Endothelial cell of umbilical vein (primary cell): ENCODE results near the gene RNF214. TPM values are rescaled to one million over a fixed set of nuclear protein-coding genes. Genes with fewer than 3 reads are reported as not detected.

Source experiments
- BruUV-seq: library from RNA; stranded (reverse); fragments of 400-500 nt; replicated peaks from 2 replicates; lab custom pipeline; 2021; lab: Mats Ljungman, UMichigan
- CTCF ChIA-PET: fragments of 300-600, 350-600 bp; sonication (Branson Sonifier 250); formaldehyde crosslinking; loops from one replicate; lab custom pipeline; 2021; ENCODE audit warnings: antibody characterized with exemption, inconsistent platforms; lab: Charles Lee
- POLR2A ChIA-PET: fragments of 300-600, 350-600 bp; sonication (Branson Sonifier 250); formaldehyde crosslinking; loops from one replicate; lab custom pipeline; 2021; ENCODE audit warnings: antibody characterized with exemption, inconsistent platforms; lab: Charles Lee
- DNase-seq: peaks from one replicate; pipeline ENCODE4 v3.0.0-alpha.2; 2011; ENCODE audit warnings: low read depth, low spot score
- FAIRE-seq: peaks from 2 replicates; lab custom pipeline; 2011; peaks lifted over from hg19 to GRCh38; lab: Jason Lieb, UNC
- H2AFZ ChIP-seq: 2 replicates; pipeline ENCODE4 v1.6.0; 2012; ENCODE audit warnings: low read depth, low read length, control low read depth, inconsistent platforms
- H3K27ac ChIP-seq: 2 replicates; pipeline ENCODE4 v1.5.1; 2011; ENCODE audit warnings: low read depth, mild to moderate bottlenecking, control low read depth, low read length, moderate library complexity; ENCODE audit not compliant: insufficient read depth
- H3K27me3 ChIP-seq, 2 experiments: 2 replicates each; pipeline versions ENCODE4 v1.6.0 to v1.6.1; 2011; ENCODE audit warnings: low read length in 2 of 2, mixed read lengths in 1 of 2; ENCODE audit not compliant: control insufficient read depth in 2 of 2, insufficient read depth in 2 of 2
- H3K36me3 ChIP-seq, 2 experiments: 2 replicates in 1 of 2; 3 replicates in 1 of 2; pipeline ENCODE4 v1.5.1; 2011; ENCODE audit warnings: low read length in 2 of 2, mild to moderate bottlenecking in 1 of 2, moderate library complexity in 1 of 2; ENCODE audit not compliant: control insufficient read depth in 2 of 2, insufficient read depth in 2 of 2; ENCODE audit errors: extremely low read depth in 1 of 2
- H3K4me1 ChIP-seq: 3 replicates; pipeline ENCODE4 v1.5.1; 2011; ENCODE audit warnings: mild to moderate bottlenecking, low read length; ENCODE audit not compliant: control insufficient read depth, insufficient read depth; ENCODE audit errors: extremely low read depth
- H3K4me2 ChIP-seq: 2 replicates; pipeline ENCODE4 v1.6.1; 2011; ENCODE audit warnings: low read length, control low read depth, mixed read lengths; ENCODE audit not compliant: insufficient read depth
- H3K4me3 ChIP-seq, 3 experiments: fragments of 200-600 bp in 1 of 3; sonication (generic), shearing (Covaris generic) in 1 of 3; replicated peaks in 1 of 3; 2 replicates each; pipeline ENCODE4 v1.5.1; 2011 to 2016; ENCODE audit warnings: control low read depth in 3 of 3, low read length in 3 of 3, mild to moderate bottlenecking in 2 of 3, inconsistent platforms in 1 of 3, low read depth in 1 of 3, moderate library complexity in 1 of 3; ENCODE audit not compliant: insufficient read depth in 1 of 3
- H3K79me2 ChIP-seq: 2 replicates; pipeline ENCODE4 v1.6.0; 2012; ENCODE audit warnings: low read length, inconsistent platforms; ENCODE audit not compliant: control insufficient read depth, insufficient read depth
- H3K9ac ChIP-seq: replicated peaks from 2 replicates; pipeline ENCODE3; 2011; ENCODE audit warnings: low read length, control low read depth; ENCODE audit not compliant: insufficient read depth; ENCODE audit errors: extremely low read depth
- H3K9me1 ChIP-seq: replicated peaks from 3 replicates; pipeline ENCODE4 v1.6.0; 2011; ENCODE audit warnings: mild to moderate bottlenecking, low read length; ENCODE audit not compliant: control insufficient read depth, insufficient read depth; ENCODE audit errors: extremely low read depth
- H3K9me3 ChIP-seq: replicated peaks from 2 replicates; pipeline ENCODE4 v1.5.1; 2012; ENCODE audit warnings: low read length, inconsistent platforms; ENCODE audit not compliant: control insufficient read depth, insufficient read depth
- H4K20me1 ChIP-seq: replicated peaks from 2 replicates; pipeline ENCODE3; 2011; ENCODE audit warnings: mild to moderate bottlenecking, low read length; ENCODE audit not compliant: control insufficient read depth, insufficient read depth; ENCODE audit errors: extremely low read depth
- CTCF ChIP-seq, 2 donors: IDR thresholded peaks; 1 replicate in 1 of 2; 2 replicates in 1 of 2; pipeline ENCODE4 v1.5.1; 2011; ENCODE audit warnings: low read length in 2 of 2, mild to moderate bottlenecking in 2 of 2, moderate library complexity in 2 of 2, control low read depth in 1 of 2, inconsistent platforms in 1 of 2, low read depth in 1 of 2; ENCODE audit not compliant: insufficient read depth in 1 of 2; ENCODE audit errors: extremely low read depth in 1 of 2
- EZH2 ChIP-seq: IDR thresholded peaks from 2 replicates; pipeline ENCODE4 v1.6.1; 2012; ENCODE audit warnings: borderline replicate concordance, low read depth, mild to moderate bottlenecking, moderate library complexity, low read length, inconsistent platforms; ENCODE audit not compliant: severe bottlenecking
- FOS ChIP-seq: IDR thresholded peaks from 2 replicates; pipeline ENCODE4 v1.6.1; 2011; ENCODE audit warnings: mild to moderate bottlenecking, low read length, moderate library complexity, borderline replicate concordance; ENCODE audit not compliant: insufficient read depth
- GATA2 ChIP-seq: IDR thresholded peaks from 2 replicates; pipeline ENCODE4 v1.7.0; 2011; ENCODE audit warnings: low read depth, mild to moderate bottlenecking, moderate library complexity, mixed read lengths, low read length; ENCODE audit not compliant: insufficient read length, insufficient read depth
- JUN ChIP-seq: IDR thresholded peaks from 2 replicates; pipeline ENCODE4 v1.6.1; 2011; ENCODE audit warnings: borderline replicate concordance, low read depth; ENCODE audit not compliant: insufficient read length, insufficient read depth
- MAX ChIP-seq: IDR thresholded peaks from 2 replicates; pipeline ENCODE4 v1.6.1; 2011; ENCODE audit not compliant: insufficient read depth, insufficient read length
- MYC ChIP-seq: IDR thresholded peaks from one replicate; pipeline ENCODE4 v1.6.1; 2011; ENCODE audit warnings: mild to moderate bottlenecking, low read depth, low read length
- POLR2A ChIP-seq: IDR thresholded peaks from 2 replicates; pipeline ENCODE4 v1.6.1; 2012; ENCODE audit warnings: low read depth, mild to moderate bottlenecking, control low read depth, low read length
- POLR2AphosphoS5 ChIP-seq: IDR thresholded peaks from 2 replicates; pipeline ENCODE4 v1.6.1; 2012; ENCODE audit warnings: low read depth, mild to moderate bottlenecking, control low read depth, low read length, moderate library complexity; ENCODE audit not compliant: insufficient read depth
- dilution Hi-C: fragments of 300-500 bp; cut with MboI; formaldehyde crosslinking; loops from one replicate; pipeline ENCODE4 v1.15.0; 2019; ENCODE audit warnings: low sequenced_read_pairs; ENCODE audit not compliant: extremely low pct_ligation_motif_present
- intact Hi-C: fragments of 100-400 bp; cut with micrococcal nuclease; formaldehyde crosslinking; loops from one replicate; pipeline ENCODE4 v1.10.0; 2022
- polyA plus RNA-seq, 4 experiments: library from polyadenylated mRNA; depleted of rRNA in 3 of 4; stranded (reverse) in 3 of 4; unstranded in 1 of 4; fragments of >200 nt; gene quantifications; 2 replicates each; pipeline versions ENCODE4 v1.2.1 to v1.2.3, GENCODE V29; 2011 to 2012; ENCODE audit warnings: missing spikeins in 1 of 4
- total RNA-seq: library from RNA; stranded (reverse); gene quantifications from 2 replicates; pipeline ENCODE4 v1.2.3, GENCODE V29; 2021

The RNF214 gene
- total and polyA plus RNA-seq, 2 donors (not counting 3 experiments of a cell fraction or from before 2014, with no cell fraction given) = 24.3 to 28.2 TPM

- Histone ChIP-seq H3K9me1 (no peaks in the 10 kb centered on the region), H3K27ac (peak overlapping the region; percentile 26), H3K36me3 (peaks cover 2 to 21% of the 10 kb centered on the region in 2 experiments), H2AFZ (no peak overlapping the region), H3K9me3 (no peaks in the 10 kb centered on the region), H3K9ac (no peak overlapping the region), H3K27me3 (no peaks in the 10 kb centered on the region), H3K4me1 (peaks cover 11% of the 10 kb centered on the region), H3K79me2 (no peaks in the 10 kb centered on the region), H3K4me2 (no peak overlapping the region), H3K4me3 (no peak overlapping the region), H4K20me1 (no peaks in the 10 kb centered on the region)
- DNase-seq (peak; percentile 17), FAIRE-seq (peak; percentile 87)
- no TSS peak for BruUV-seq
- POLR2A ChIA-PET = no interaction called here
- dilution Hi-C loops (no loop called here), intact Hi-C loops (no loop called here)
- TF ChIP-seq EZH2 (no peak), POLR2A (no peak), GATA2 (no peak), FOS (no peak), CTCF (IDR thresholded peaks at IDR 0.05; ENCODE audit: extremely low read depth in 1 of 2, insufficient read depth in 1 of 2, low read depth in 1 of 2, low read length in 2 of 2) (no peak), JUN (no peak), MAX (no peak), POLR2AphosphoS5 (no peak), MYC (no peak)
- CTCF ChIA-PET = interaction anchor here (1.3 to 3.7 kb wide), 4 partner anchors 9 to 37 kb away, joined by 4 to 17 read pairs (median 6); no protein-coding TSS in a partner anchor
Observed at GRCh38 chr11:117217141-117218084, 15.1 kb upstream of the RNF214 start.
